Activated B cell treated with CpG ODN at 0.5 μM for 24 hours (primary cell): Measurements from ENCODE around the gene LRRC19. TPM values are rescaled to one million over a fixed set of nuclear protein-coding genes. Genes with fewer than 3 reads are reported as not detected.

Experiments
- ATAC-seq: fragments of 200-7000 bp; cut with Tn5 transposase; one replicate; pipeline ENCODE4 v1.10.0; 2021; ENCODE audit warnings: low read depth, mild to moderate bottlenecking, moderate library complexity
- CTCF ChIA-PET: fragments of 350-600 bp; sonication (Branson Sonifier 250); formaldehyde crosslinking; loops from one replicate; lab custom pipeline; 2021; ENCODE audit warnings: antibody characterized with exemption; lab: Charles Lee
- POLR2A ChIA-PET: fragments of 350-600 bp; sonication (Branson Sonifier 250); formaldehyde crosslinking; loops from one replicate; lab custom pipeline; 2021; ENCODE audit warnings: antibody characterized with exemption; lab: Charles Lee
- DNase-seq: peaks from one replicate; pipeline ENCODE4 v3.0.0; 2022
- H3K27ac Mint-ChIP-seq: one replicate; pipeline ENCODE4 v1.8.0; 2020; ENCODE audit warnings: mixed read lengths
- H3K27me3 Mint-ChIP-seq: one replicate; pipeline ENCODE4 v1.8.0; 2021; ENCODE audit warnings: mixed read lengths
- H3K36me3 Mint-ChIP-seq: one replicate; pipeline ENCODE4 v1.8.0; 2021; ENCODE audit warnings: low read depth, mixed read lengths
- H3K4me1 Mint-ChIP-seq: one replicate; pipeline ENCODE4 v1.8.0; 2021; ENCODE audit warnings: mixed read lengths
- H3K4me3 Mint-ChIP-seq: one replicate; pipeline ENCODE4 v1.8.0; 2020; ENCODE audit warnings: mild to moderate bottlenecking, mixed read lengths
- H3K9me3 Mint-ChIP-seq: one replicate; pipeline ENCODE4 v1.8.0; 2020; ENCODE audit warnings: mixed read lengths
- CTCF ChIP-seq: fragments of 200-600 bp; IDR thresholded peaks from one replicate; pipeline ENCODE4 v1.8.0; 2022; ENCODE audit warnings: antibody characterized with exemption, mild to moderate bottlenecking
- intact Hi-C: fragments of 100-400 bp; cut with micrococcal nuclease; formaldehyde crosslinking; loops from one replicate; pipeline ENCODE4 v1.15.1; 2024
- total RNA-seq: library from RNA; stranded (reverse); gene quantifications from 2 replicates; pipeline ENCODE4 v1.2.3, GENCODE V29; 2022

The LRRC19 gene
- total RNA-seq, 1 donor from 2014 or later: not detected

- Mint-ChIP-seq H3K4me3 (peak within 1 kb of the TSS; percentile 96), H3K4me1 (peaks cover 37% of the 10 kb centered on the region), H3K36me3 (peaks cover 15% of the 10 kb centered on the region), H3K9me3 (no peaks in the 10 kb centered on the region), H3K27ac (peak within 1 kb of the TSS; percentile 98), H3K27me3 (peaks cover 9% of the 10 kb centered on the region)
- CTCF ChIA-PET: no interaction called here
- DNase-seq (peak; percentile 82), ATAC-seq (peak; percentile 97)
- POLR2A ChIA-PET: interaction anchor here (0.8 to 2.3 kb wide), 7 partner anchors 9 to 626 kb away, joined by 3 to 57 read pairs (median 6); partner anchors contain the start of genes C9orf72, CAAP1 and IFT74
- no peak for TF ChIP-seq CTCF
- intact Hi-C loops: loop anchor here (1.0 to 10.0 kb wide), 5 partner anchors 8 to 626 kb away; partner anchors contain the start of genes C9orf72 and CAAP1
These were observed 58.4 kb downstream of the LRRC19 start, which contains the start of gene PLAA for GRCh38 chr9:26946753-26947727. TSS of gene PLAA (minus strand) at chr9:26947242. CDS start at chr9:26947045, 197 bp downstream.

GRCh38 chr9:26945591-26945990 is 59.9 kb downstream of the LRRC19 start:
- peak overlapping the region; percentile 8 for H3K27ac Mint-ChIP-seq
- ATAC-seq: no peak
- peaks cover 4% of the 10 kb centered on the region for H3K27me3 Mint-ChIP-seq
- no peaks in the 10 kb centered on the region for H3K9me3 Mint-ChIP-seq
- CTCF ChIA-PET: no interaction called here
- H3K4me3 Mint-ChIP-seq: peak overlapping the region; percentile 96
- TF ChIP-seq CTCF: no peak
- POLR2A ChIA-PET: interaction anchor here (0.8 to 1.2 kb wide), 2 partner anchors 10 to 54 kb away, joined by 3 to 10 read pairs; partner anchors contain the start of gene IFT74
- H3K4me1 Mint-ChIP-seq: peaks cover 47% of the 10 kb centered on the region
- DNase-seq: no peak
- H3K36me3 Mint-ChIP-seq: peaks cover 18% of the 10 kb centered on the region
- intact Hi-C loops: loop anchor here (10.0 kb wide), 1 partner anchor 539 kb away; no protein-coding TSS in a partner anchor

Other genes with a start within 250 kb of the LRRC19 start
- 15.1 and 16.6 TPM in 2 replicates for gene CAAP1, start 112.9 kb downstream of the LRRC19 start, total RNA-seq
- gene PLAA, start 58.4 kb downstream of the LRRC19 start, total RNA-seq: 25.6 and 31.3 TPM in 2 replicates
- gene IFT74, start 49.3 kb downstream of the LRRC19 start, total RNA-seq: 14.3 and 14.9 TPM in 2 replicates
- gene TEK, start 103.6 kb upstream of the LRRC19 start, total RNA-seq: not detected in 2 replicates